CD4-positive, alpha-beta T cell treated with Interleukin-17A for 4 hours (primary cell): ENCODE results near the gene UBE4B.

Experiments
- DNase-seq: peaks from one replicate; pipeline ENCODE4 v3.0.0-alpha.2; 2020; ENCODE audit warnings: mixed read lengths

UBE4B gene

GRCh38 chr1:10121688-10122087 is 88.9 kb downstream of the UBE4B start:
- no peak for DNase-seq

- no peak for DNase-seq
Observed at GRCh38 chr1:10122926-10123325, 90.2 kb downstream of the UBE4B start.

GRCh38 chr1:10128101-10128765 is 95.5 kb downstream of the UBE4B start:
- no peak for DNase-seq

GRCh38 chr1:10132316-10132715 is 99.6 kb downstream of the UBE4B start:
- DNase-seq = no peak

GRCh38 chr1:10132852-10133251 is 100.1 kb downstream of the UBE4B start:
- no peak for DNase-seq

- DNase-seq = no peak
Observed at GRCh38 chr1:10140981-10141380, 108.2 kb downstream of the UBE4B start.

- no peak for DNase-seq
Observed at GRCh38 chr1:10143961-10144485, 111.3 kb downstream of the UBE4B start.

- DNase-seq = no peak
Observed at GRCh38 chr1:10146391-10146790, 113.6 kb downstream of the UBE4B start.

- DNase-seq = no peak
Observed at GRCh38 chr1:10149231-10149630, 116.5 kb downstream of the UBE4B start.

- peak; percentile 11 for DNase-seq
Observed at GRCh38 chr1:10152709-10153284, 120.0 kb downstream of the UBE4B start.

GRCh38 chr1:10155087-10155712 is 122.4 kb downstream of the UBE4B start:
- no peak for DNase-seq

GRCh38 chr1:10160173-10160572 is 127.4 kb downstream of the UBE4B start:
- DNase-seq = no peak

- no peak for DNase-seq
Observed at GRCh38 chr1:10160907-10161490, 128.2 kb downstream of the UBE4B start.

GRCh38 chr1:10161541-10162290 is 129.0 kb downstream of the UBE4B start:
- DNase-seq = no peak

- DNase-seq = no peak
Observed at GRCh38 chr1:10168912-10169514, 136.3 kb downstream of the UBE4B start.

- DNase-seq = no peak
Observed at GRCh38 chr1:10170239-10170574, 137.4 kb downstream of the UBE4B start.

GRCh38 chr1:10171105-10171767 is 138.5 kb downstream of the UBE4B start:
- DNase-seq = no peak

- no peak for DNase-seq
Observed at GRCh38 chr1:10171995-10172669, 139.4 kb downstream of the UBE4B start.

GRCh38 chr1:10173582-10173981 is 140.8 kb downstream of the UBE4B start:
- no peak for DNase-seq

GRCh38 chr1:10177876-10178275 is 145.1 kb downstream of the UBE4B start:
- DNase-seq = no peak

GRCh38 chr1:10178597-10179405 is 146.0 kb downstream of the UBE4B start:
- DNase-seq = no peak
